GM19328 (cell line): ENCODE measurements around the gene BEND5.

ENCODE experiments used
- ATAC-seq: cut with Tn5 transposase; IDR thresholded peaks from one replicate; pipeline ENCODE4 v1.9.1; 2021; ENCODE audit warnings: mild to moderate bottlenecking, moderate library complexity; ENCODE audit not compliant: unreplicated experiment

The BEND5 gene

DNA sequence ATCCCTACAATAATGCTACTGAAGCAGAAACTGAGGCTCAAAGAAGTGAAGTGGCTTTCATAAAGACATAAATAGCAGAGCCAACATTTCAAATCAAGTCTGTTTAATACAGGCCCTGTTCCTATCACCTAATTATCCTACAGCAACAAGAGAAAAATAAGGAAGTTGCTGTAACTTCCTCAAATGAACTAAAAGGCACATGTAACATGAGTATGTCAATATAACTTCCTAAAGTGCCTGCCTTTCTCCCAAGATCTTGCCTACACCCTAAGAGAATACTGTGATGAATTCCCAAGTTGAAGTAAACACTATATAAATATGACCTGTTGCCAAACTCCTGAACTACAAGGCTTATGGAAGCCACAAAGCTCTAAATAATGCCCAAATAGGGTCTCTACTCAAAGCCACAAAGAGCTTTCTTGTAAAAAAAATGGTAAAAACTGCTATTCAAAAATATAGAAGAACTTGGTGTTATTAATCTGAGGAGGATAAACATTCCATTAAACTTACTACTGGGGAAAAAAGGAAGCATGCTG lies 8.6 kb downstream of the BEND5 start:
- ATAC-seq, result no peak

DNA sequence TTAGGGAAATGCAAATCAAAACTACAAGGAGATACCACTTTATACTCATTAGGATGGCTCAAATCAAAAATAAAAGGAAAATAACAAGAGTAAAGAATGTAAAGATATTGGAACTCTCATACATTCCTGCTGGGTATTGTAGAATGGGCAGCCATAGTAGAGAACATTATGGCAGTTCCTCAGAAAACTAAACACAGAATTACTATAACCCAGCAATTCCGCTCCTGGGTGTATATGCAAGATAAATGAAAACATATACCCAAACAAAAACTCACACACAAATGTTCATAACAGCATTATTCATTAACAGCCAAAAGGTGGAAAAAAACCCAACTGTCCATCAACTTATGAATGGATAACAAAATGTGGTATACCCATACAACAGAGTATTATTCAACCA lies 11.4 kb downstream of the BEND5 start:
- ATAC-seq, result no peak

- ATAC-seq, result no peak
These were observed 14.7 kb downstream of the BEND5 start for GRCh38 chr1:48761986-48762385.

DNA sequence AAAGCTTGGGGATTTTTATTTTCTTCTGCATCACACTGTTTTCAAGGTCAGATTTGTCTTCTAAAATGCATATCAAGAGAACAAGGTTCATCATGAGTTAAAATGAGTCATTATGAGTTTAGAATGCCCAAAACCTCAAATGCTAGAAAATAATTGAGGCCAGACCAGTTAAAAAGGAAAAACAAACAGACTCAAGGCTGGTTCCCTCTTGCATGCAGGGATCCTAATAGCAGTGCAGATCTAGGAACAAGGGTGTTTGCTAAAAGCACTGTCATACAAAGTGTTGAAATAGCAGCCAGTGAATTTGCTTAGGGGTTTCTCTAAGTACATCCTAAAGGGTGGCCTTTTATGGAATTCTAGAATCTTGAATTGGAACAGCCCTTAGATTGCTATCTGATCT lies 15.3 kb downstream of the BEND5 start:
- no peak for ATAC-seq

DNA sequence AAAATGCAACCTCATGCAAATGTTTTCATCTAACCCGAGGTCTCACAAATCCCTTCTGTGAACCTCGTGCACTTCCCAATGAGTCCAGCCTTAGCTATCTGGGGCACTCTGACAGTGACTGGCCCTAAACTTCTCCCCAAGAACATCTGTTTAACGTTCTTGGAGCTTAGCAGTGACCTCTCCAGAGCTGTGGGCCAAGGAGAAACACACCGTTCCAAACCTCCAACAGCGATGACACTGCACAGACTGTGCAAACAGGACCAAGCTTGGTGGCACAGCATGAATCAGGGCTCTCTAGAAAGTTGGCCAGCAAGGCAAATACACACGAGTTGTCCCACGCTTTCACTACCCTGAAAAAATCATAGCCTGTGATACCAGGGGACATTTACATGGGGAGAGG lies 15.8 kb downstream of the BEND5 start:
- no peak for ATAC-seq

DNA sequence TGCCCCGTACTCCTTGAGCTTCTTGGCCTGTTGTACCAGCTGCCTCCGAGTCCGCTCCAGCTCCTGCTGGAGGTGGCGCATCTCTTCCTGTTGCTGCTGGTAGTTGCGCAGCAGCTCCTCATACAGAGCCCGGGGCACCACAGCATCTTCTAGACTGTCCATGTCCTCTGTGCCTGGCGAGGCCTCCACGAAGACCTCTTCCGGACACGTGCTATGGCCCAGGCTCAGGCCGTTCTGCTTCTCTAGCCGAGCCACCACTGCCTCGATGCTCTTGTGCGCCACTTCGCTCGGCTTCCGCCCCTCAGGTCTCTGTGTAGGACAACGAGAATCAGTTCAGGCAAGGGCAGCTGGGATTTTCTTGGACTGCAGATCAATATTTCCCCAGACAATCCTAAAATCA lies 17.7 kb downstream of the BEND5 start:
- ATAC-seq, result no peak

GRCh38 chr1:48757363-48757762 lies 19.3 kb downstream of the BEND5 start:
- peak; percentile 50 for ATAC-seq

DNA sequence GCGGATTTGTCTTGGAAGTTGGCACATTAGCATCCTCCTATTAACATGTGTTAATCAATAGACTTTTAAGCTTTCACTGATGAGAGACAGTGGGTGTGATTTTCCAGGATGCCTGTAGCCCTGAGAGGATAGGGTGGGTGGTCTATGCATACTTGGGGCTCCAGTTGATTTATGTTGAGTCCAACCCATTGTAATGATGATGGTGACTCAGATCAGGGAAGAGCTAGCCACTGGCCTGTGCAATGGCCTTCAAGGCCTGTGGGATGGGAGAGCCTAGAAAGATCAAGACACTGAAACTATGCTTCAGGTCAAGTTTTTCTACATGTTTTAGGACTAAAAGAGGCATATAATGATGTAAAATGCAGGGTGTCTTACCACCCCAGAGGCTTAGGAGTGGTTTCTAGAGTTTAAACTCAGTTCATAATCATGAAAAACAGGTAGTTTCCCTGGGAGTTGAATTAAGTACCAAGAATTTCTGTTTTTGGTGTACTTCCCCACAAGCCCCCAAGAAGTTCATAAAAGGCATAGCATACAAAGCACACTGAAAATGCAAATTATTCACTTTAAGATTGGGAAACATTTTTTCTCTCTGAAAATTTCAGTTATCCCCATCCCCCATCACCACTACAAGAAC lies 19.9 kb downstream of the BEND5 start:
- no peak for ATAC-seq

GRCh38 chr1:48753293-48753692 lies 23.4 kb downstream of the BEND5 start:
- no peak for ATAC-seq

DNA sequence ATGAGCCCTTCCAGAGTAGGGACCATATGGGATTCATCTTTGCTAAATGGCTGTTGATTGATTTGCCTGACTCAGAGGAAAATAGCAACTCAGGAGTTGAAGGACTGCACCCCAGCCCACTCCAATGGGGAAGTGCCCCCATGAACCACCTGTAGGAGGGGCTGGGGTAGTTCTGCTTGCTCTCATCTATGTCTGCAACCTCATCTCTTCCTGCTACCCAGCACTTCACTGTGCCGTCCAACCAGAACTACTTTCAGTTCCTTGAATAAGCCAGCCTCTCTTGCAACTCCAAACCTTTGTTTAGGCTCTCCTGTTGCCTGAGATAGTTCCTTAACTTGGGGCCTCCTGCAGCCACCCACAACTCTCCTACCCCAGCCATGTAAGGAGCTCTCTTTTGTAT lies 26.6 kb downstream of the BEND5 start:
- peak; percentile 92 for ATAC-seq

DNA sequence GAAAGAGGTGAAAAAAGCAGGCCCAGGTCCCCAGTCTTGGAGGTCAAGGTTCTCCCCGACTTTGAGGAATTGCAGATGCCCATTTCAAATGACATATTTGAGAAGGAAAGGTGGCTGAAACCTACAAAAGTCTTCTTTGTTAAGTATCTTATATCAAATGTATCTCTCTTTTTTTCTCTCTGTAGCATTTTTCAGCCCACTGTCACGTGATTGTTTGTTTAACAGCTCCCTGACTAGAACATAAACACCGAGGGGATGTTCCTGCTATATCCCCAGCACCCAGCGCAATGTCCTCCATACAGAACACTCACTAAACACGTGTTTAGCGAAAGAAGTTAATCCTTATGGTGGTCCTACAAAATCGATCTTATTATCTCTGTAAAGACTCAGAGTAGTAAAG lies 27.6 kb downstream of the BEND5 start:
- no peak for ATAC-seq

- ATAC-seq, result no peak
These were observed 29.8 kb downstream of the BEND5 start for GRCh38 chr1:48746906-48747305.

DNA sequence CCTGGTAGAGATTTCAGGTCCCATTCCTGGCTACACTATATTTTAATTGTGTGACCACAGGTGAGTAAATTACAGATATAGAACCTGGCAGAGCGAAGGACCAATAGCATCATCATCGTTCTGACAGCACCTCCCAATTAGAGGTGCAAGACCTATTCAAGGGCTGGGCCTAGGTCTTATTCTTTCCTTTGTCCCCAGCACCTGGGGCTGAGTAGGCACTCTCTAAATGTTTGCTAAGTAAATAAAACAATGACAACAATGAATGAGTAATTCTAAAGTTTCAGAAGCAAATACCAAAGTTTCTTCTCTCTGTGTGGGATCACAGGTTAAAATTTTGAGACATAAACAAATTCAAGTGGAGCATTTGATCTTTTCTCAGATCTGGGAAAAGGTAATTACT lies 32.7 kb downstream of the BEND5 start:
- no peak for ATAC-seq

DNA sequence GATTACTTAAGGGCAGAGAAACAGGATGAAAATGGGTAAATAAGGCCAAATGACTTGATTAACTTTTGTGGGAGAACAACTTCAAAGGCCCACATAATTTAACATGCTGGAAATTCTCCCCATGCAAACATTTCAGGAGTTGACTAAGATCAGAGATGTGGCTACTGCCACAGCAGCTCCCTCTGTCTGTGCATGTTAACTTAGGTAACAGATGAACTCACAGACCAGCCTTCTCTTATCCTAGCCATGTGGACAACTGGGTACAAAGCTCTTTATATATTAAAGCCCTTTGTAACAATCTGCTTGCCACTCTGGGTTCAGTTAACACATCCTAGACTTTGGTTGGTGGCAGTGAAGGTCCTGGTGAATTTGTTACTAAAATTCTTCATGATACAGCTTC lies 33.2 kb downstream of the BEND5 start:
- ATAC-seq, result no peak

DNA sequence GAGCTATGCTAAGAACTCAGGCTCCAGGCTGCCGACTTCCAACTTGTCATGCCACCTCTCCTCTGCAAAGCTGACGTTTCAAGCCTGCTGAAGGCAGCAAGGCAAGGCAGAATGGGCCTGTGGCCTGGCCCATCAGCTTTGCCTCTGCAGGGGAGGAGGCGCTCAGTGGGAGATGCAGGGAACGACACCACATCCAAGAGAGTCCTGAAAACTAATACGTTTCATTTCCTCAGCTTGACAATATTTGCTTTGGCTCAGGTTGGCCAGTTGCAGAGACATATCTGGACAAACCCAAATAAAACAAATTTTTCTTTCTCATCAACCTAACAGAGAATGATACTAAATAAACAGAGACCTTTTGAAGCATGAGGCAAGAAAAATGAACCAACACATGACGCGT lies 35.3 kb downstream of the BEND5 start:
- ATAC-seq, result no peak

GRCh38 chr1:48740621-48741020 lies 36.1 kb downstream of the BEND5 start:
- no peak for ATAC-seq

GRCh38 chr1:48739091-48739490 lies 37.6 kb downstream of the BEND5 start:
- no peak for ATAC-seq

- no peak for ATAC-seq
These were observed 38.3 kb downstream of the BEND5 start for GRCh38 chr1:48738356-48738755.

- ATAC-seq, result no peak
These were observed 40.9 kb downstream of the BEND5 start for GRCh38 chr1:48735796-48736195.

GRCh38 chr1:48730164-48730910 lies 46.4 kb downstream of the BEND5 start:
- ATAC-seq, result peak; percentile 62

GRCh38 chr1:48728584-48728983 lies 48.1 kb downstream of the BEND5 start:
- ATAC-seq, result no peak

DNA sequence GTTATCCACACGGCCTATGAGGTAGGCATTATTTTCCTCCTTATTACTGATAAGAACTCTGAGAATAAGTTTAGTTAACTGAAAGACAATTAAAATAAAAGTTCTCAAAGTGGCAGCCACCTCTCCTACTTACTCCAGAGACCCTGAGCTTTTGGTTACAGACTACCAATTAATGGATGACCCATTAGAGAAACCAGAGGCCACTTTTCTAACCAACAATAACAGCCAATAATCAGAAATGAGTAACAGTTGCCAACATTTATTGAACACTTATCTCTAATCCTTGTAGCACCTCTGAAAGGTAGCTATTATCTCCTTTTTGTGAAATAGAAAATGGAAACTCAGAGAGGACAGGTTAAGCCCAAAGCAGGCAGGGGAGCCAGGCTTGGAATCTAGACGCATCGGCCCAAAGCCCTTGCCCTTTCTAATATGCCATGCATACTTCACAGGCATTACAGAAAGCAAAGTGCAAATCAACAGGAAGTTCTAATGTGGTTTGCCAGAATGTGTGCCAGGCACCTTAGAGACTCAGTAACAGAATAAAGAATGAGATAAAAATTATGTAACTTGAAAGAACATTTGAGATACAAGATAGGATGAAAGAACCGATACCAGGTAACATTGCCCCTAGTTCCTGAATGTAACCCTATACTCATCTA lies 50.0 kb downstream of the BEND5 start:
- no peak for ATAC-seq
